ENCODE measurements around the gene ZNF467.

ZNF467 gene

DNA sequence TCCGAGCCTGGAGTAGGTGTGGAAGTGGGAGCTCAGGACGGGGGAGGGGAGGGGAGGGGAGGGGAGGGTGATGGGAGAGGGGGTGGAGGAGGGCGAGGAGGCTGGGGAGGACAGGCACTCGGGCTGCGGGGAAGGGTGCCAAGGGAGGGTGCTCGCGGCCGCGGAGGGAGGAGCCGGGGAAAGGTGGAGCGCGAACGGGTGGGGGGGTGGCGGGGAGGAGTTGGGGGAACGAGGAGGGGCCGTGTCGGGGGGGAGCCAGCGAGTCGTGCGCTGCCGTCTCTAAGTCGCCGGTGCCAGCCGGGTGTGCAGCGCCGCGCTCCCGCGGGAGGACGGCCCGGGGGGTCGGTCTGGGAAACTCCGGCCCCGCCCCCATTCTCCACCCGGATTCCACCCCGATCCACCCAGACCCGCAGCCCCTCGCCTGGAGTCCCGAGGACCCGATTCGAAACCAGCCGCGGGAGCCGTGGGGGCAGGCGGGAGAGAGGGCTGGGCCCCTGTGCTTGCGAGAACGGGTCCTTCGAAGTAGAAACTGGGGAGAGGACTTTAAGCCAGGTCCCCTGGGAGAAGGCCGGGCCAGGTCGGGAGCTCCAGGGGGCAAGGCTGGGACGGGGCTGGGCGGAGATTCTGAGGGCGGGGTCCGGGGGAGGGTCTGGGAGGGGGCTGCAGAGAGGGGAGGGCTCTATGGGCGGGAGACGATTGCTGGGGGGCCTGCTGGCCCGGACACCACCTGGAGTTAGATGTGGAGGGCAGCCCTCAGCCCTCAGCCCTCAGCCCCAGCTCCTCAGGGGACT is at the start of gene ZNF467:
TSS of gene ZNF467 (minus strand) at position 143 of the 791 bp plus-strand sequence. CDS start 2,556 bp downstream, outside the sequence.
- DNase-seq (ENCODE audit: low read depth in 2 of 3, low spot score in 2 of 3) = no peak

- no peak for DNase-seq (ENCODE audit: low read depth in 2 of 3, low spot score in 2 of 3)
Observed at GRCh38 chr7:149822353-149822943, 49.1 kb upstream of the ZNF467 start.

DNA sequence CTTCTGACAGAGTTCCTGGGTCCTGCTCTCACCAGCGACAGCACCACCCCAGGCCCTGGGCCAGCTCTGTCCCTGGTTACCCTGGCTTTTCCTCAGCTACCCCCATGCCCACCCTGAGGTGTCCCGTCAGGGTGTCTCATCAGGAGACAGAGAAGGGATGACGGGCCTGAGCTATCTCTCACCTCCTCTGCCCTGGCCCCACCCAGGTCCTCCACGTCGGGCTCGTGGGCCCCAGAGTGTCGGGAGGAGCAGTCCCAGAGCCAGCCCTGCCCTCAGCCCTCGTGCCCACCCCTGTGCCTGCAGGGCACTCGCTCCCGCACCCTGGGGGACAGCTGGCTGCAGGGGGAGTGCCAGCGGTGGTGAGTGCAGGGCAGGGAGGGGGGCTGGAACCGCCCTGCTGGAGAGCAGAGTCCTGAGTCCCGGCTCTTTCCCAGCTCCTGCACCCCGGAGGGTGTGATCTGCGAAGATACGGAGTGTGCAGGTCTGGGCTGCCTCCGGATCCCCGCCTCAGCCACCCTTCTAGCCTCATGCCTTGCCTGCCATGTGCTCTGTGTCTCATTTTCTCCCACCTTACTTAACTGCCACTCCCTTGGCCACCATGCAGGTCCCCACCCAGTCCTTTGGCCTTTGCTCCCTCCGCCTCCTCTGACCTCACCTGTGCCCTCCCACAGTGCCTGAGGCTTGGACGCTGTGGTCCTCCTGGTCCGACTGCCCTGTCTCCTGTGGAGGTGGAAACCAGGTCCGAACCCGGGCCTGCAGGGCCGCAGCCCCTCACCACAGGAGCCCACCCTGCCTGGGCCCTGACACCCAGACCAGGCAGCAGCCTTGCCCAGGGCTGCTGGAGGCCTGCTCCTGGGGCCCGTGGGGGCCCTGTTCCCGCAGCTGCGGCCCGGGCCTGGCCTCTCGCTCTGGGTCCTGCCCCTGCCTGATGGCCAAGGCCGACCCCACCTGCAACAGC is 48.1 kb upstream of the ZNF467 start:
- DNase-seq (ENCODE audit: low read depth in 2 of 3, low spot score in 2 of 3) = no peak

DNA sequence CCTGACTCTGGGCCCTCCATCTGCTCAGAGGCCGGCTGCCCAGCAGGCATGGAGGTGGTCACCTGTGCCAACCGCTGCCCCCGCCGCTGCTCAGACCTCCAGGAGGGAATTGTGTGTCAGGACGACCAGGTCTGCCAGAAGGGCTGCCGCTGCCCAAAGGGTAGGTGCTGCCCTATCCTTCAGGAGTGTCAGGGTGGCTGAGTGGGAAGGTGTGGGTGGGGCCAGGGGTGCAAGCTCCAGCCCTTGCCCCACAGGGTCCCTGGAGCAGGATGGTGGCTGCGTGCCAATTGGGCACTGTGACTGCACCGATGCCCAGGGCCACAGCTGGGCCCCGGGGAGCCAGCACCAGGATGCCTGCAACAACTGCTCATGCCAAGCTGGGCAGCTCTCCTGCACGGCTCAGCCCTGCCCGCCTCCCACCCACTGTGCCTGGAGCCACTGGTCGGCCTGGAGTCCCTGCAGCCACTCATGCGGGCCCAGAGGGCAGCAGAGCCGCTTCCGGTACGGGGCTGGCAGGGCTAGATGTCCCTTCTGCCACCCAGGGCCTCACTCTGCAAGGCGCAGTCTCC is 47.3 kb upstream of the ZNF467 start:
- DNase-seq (ENCODE audit: low read depth in 2 of 3, low spot score in 2 of 3) = no peak

DNA sequence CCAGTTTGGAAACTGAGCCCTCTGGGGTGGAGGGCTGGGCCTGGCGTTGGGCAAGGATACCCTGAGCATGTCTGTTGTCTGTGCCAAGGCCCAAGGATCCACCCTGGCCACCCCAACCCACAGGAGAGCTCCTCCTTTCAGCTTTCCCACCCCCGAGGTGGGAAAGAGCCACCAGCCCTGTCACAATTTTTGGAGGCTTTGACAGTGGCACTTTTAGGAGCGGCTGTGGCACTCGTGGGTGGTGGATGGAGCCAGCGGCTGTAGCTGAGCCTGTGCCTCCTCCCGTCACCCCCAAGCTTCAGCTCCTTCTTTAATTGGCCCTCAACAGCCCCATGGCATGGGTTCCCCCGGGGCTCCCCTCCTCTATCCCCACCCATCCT is 46.6 kb upstream of the ZNF467 start:
- no peak for DNase-seq (ENCODE audit: low read depth in 2 of 3, low spot score in 2 of 3)

- DNase-seq (ENCODE audit: low read depth in 2 of 3, low spot score in 2 of 3) = no peak
Observed at GRCh38 chr7:149819141-149819960, 46.0 kb upstream of the ZNF467 start.

DNA sequence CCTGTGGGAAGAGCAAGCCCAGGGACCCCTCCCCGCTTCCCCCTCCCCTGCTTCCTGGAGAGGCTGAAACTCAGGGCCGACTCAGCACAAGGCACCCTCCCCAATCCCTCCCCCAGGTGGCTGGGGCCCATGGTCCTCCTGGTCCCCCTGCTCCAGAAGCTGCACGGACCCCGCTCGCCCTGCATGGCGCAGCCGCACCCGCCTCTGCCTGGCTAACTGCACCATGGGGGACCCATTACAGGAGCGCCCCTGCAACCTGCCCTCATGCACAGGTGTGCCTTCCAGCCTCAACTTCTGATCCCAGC is 45.1 kb upstream of the ZNF467 start:
- DNase-seq (ENCODE audit: low read depth in 2 of 3, low spot score in 2 of 3) = no peak

GRCh38 chr7:149817836-149818535 is 44.6 kb upstream of the ZNF467 start:
- DNase-seq (ENCODE audit: low read depth in 2 of 3, low spot score in 2 of 3) = no peak

DNA sequence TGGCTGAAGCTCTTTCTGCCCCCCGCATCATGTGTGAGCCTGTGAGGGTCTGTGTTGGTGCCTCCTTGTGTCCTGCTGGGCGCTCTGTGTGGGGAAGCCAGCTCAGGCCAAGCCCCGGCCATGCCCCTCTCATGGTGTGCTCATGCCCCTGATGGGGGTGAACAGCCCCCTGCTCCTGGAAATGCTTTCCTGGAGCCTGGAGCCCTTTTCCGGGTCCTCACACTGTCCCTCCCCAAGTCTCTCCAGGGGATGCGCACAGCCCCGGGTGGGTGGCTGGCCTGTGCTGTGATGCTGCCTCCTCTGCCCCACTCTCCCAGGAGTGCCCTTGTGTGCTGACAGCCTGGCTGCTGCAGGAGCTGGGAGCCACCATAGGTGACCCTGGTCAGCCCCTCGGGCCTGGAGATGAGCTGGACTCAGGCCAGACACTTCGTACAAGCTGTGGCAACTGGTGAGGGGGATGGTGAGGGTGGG is 43.9 kb upstream of the ZNF467 start:
- DNase-seq (ENCODE audit: low read depth in 2 of 3, low spot score in 2 of 3) = no peak

DNA sequence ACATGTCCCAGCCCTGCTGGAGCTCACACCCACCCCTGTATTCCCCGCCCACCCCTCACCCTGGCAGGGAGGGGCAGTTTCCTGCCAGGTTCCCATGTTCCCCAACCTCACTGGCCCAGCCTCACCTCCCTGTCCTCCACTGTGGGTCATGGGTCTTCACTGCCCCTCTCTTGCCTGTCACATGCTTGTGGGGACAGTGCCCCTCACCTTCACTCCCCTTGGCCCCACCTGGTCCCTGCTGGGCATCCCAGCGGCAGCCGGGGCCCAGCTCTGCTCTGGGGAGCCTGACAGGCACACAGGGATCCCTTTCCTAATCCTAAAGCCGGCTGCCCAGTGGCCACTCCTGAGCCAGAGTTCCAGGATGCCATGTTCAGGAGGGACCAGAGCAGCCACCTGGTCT is 43.4 kb upstream of the ZNF467 start:
- no peak for DNase-seq (ENCODE audit: low read depth in 2 of 3, low spot score in 2 of 3)

- DNase-seq (ENCODE audit: low read depth in 2 of 3, low spot score in 2 of 3) = no peak
Observed at GRCh38 chr7:149816267-149816751, 42.9 kb upstream of the ZNF467 start.

GRCh38 chr7:149815661-149816266 is 42.4 kb upstream of the ZNF467 start:
- DNase-seq (ENCODE audit: low read depth in 2 of 3, low spot score in 2 of 3) = no peak

DNA sequence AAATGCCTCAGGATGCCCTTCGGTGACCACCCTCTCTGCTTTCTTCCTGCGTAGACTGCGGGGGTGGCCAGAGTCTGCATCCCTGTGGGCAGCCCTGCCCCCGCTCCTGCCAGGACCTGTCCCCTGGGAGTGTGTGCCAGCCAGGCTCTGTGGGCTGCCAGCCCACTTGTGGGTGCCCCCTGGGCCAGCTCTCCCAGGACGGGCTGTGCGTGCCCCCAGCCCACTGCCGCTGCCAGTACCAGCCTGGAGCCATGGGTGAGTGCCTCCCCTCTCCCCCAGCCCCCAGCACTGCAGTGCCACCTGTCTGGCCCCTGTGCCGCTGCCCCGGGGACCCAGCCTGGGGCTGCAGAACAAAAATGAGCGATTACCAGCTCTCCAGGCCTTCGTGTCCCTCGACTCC is 41.7 kb upstream of the ZNF467 start:
- no peak for DNase-seq (ENCODE audit: low read depth in 2 of 3, low spot score in 2 of 3)

- no peak for DNase-seq (ENCODE audit: low read depth in 2 of 3, low spot score in 2 of 3)
Observed at GRCh38 chr7:149814494-149814893, 41.1 kb upstream of the ZNF467 start.

DNA sequence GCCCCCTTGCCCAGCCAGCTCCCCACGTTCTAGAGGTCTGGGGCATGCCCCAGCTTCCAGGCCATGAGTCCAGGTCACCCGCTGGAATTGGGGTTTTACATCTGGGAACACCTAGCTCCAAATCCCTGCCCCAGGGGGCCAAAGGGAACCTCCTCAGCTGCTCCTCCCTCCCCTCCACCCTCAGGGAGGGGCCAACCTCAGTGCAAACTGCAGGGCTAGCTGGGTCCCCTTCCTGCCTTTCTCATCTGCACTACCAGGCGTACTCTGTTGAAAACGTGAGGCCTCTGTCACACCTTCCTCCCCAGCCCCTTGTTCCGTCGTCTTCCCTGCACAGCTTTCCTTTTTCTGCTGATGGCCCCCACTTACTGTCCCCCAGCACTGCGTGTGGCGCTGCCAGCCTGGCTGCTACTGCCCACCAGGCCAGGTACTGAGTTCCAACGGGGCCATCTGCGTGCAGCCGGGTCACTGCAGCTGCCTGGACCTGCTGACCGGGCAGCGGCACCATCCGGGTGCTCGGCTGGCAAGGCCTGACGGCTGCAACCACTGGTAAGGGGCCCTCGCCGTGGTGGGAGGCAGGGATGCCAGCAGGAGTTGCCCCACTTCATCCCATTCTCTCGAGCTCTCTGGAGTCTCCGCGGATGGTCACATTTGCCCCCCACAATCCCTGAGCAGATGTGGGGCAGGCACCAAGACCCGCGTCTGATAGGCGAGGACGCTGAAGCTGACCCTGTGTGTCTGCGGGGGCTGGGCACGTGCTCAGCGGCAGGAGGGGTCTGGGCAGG is 40.1 kb upstream of the ZNF467 start:
- no peak for DNase-seq (ENCODE audit: low read depth in 2 of 3, low spot score in 2 of 3)

GRCh38 chr7:149811831-149812490 is 38.6 kb upstream of the ZNF467 start:
- DNase-seq (ENCODE audit: low read depth in 2 of 3, low spot score in 2 of 3) = no peak

DNA sequence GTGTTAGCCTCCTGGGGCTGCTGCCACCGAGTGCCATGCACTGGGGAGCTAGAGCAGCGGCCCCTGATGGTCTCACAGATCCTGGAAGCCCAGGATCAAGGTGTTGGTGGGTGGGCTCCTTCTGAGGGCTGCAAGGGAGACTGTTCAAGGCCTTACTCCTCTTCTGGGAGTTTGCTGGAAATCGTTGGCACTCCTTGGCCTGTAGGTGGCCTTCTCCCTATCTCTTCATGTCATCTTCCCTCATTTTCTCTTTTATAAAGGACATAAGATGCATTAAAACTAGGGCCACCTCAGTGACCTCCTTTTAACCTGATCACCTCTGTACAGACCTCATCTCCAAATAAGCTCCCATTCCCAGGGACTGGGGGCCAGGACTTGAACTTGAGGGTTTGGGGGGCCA is 37.8 kb upstream of the ZNF467 start:
- DNase-seq (ENCODE audit: low read depth in 2 of 3, low spot score in 2 of 3) = no peak

- no peak for DNase-seq (ENCODE audit: low read depth in 2 of 3, low spot score in 2 of 3)
Observed at GRCh38 chr7:149809215-149809614, 35.8 kb upstream of the ZNF467 start.

Data from activated CD8-positive, alpha-beta memory T cell treated with anti-CD3 and anti-CD28 coated beads for 48 hours (primary cell).